Astrocyte of the cerebellum (primary cell): ENCODE results near the gene NCOA1.

Experiments
- DNase-seq: peaks from one replicate; pipeline ENCODE4 v3.0.0-alpha.2; 2011; ENCODE audit warnings: low read depth
- H3K4me3 ChIP-seq: 2 replicates; pipeline ENCODE4 v1.5.1; 2011; ENCODE audit warnings: mild to moderate bottlenecking, low read depth, low read length, moderate library complexity
- in situ Hi-C: cut with HindIII; loops from 2 replicates; pipeline ENCODE4 v1.10.0; 2017; ENCODE audit warnings: low sequenced_read_pairs
- TF ChIP-seq, protein P1 (sequence below): IDR thresholded peaks from 2 replicates; pipeline ENCODE4 v1.5.1; 2012; ENCODE audit warnings: low read length, low read depth, moderate library complexity, mild to moderate bottlenecking; ENCODE audit errors: missing control alignments

Gene NCOA1

GRCh38 chr2:24742730-24743129 lies 251.7 kb downstream of the NCOA1 start:
- in situ Hi-C loops = no loop called here
- no peak overlapping the region for H3K4me3 ChIP-seq
- TF ChIP-seq, protein P1, sequence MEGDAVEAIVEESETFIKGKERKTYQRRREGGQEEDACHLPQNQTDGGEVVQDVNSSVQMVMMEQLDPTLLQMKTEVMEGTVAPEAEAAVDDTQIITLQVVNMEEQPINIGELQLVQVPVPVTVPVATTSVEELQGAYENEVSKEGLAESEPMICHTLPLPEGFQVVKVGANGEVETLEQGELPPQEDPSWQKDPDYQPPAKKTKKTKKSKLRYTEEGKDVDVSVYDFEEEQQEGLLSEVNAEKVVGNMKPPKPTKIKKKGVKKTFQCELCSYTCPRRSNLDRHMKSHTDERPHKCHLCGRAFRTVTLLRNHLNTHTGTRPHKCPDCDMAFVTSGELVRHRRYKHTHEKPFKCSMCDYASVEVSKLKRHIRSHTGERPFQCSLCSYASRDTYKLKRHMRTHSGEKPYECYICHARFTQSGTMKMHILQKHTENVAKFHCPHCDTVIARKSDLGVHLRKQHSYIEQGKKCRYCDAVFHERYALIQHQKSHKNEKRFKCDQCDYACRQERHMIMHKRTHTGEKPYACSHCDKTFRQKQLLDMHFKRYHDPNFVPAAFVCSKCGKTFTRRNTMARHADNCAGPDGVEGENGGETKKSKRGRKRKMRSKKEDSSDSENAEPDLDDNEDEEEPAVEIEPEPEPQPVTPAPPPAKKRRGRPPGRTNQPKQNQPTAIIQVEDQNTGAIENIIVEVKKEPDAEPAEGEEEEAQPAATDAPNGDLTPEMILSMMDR = no peak
- no peak for DNase-seq

GRCh38 chr2:24743924-24744323 lies 252.9 kb downstream of the NCOA1 start:
- no peak for DNase-seq
- TF ChIP-seq, protein P1 = no peak
- in situ Hi-C loops = no loop called here
- H3K4me3 ChIP-seq = no peak overlapping the region

GRCh38 chr2:24744356-24744755 lies 253.3 kb downstream of the NCOA1 start:
- in situ Hi-C loops = no loop called here
- no peak overlapping the region for H3K4me3 ChIP-seq
- TF ChIP-seq, protein P1 = no peak
- DNase-seq = no peak

DNA sequence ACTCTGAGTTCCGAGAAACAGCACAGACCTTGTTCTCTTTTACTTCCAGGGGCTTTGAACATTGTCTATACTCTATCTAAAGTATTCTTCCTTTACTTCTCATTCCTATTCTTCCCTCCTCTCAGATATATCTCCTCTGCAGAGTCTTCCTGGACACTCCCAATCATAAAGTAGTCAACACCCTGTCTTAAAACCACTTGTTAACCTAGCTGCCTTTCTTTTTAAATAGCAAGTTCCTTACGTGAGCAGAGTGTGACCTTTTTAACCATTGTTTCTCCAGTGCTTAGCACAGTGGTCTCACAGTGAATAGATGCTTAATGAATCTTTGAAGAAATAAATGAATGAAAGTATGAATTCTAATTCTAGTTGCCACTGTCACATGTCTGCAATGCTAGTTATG lies 254.8 kb downstream of the NCOA1 start:
- H3K4me3 ChIP-seq = no peak overlapping the region
- in situ Hi-C loops = no loop called here
- DNase-seq = no peak

DNA sequence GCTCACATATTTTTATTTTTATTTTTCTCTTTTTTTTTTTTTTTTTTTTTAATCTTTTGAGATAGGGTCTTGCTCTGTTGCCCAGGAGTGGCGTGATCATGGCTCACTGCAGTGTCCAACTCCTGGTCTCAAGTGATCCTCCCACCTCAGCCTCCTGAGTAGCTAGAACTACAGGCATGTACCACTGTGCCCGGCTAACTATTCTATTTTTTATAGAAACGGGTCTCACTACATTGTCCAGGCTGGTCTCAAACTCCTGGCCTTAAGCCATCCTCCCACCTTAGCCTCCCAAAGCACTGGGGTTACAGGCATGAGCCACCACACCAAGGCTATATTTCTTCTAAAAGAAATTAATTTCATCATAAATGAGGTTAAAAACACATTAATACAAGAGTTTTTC lies 256.2 kb downstream of the NCOA1 start:
- in situ Hi-C loops = no loop called here
- TF ChIP-seq, protein P1 = no peak

More for the DNA sequence above, 254.8 kb downstream of the NCOA1 start:
- TF ChIP-seq, protein P1 = no peak

DNA sequence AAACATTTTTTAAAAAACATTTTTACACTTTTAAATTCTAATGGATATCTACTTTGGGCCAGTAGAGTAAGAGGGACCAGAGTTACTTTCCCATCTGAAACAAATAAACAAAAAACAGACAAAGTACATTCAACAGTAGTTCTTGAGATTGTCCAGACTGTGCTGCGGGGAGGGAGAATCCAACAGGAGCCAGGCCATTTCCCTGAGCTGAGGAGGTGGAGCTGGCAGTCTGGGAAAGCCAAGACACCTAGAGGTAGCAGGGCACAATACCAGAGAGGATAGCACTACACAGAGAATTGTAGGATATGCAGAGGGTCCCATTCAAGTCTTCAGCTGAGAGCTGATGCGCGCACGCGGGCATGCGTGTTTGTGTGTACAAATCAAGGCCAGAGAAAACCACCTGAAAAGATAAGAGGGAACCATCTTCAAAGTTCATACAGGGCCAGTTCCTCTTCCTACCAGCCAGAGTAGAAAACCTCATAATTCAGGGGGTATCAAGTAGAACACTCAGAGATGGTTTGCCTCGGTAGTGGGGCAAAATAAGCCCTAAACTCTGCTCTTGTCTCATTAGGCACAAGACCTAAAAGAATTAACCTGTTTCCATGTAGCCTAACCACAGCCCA lies 258.1 kb downstream of the NCOA1 start:
- no peak for DNase-seq
- in situ Hi-C loops = no loop called here
- TF ChIP-seq, protein P1 = no peak
- no peak overlapping the region for H3K4me3 ChIP-seq

More for the DNA sequence above, 256.2 kb downstream of the NCOA1 start:
- DNase-seq = no peak
- H3K4me3 ChIP-seq = no peak overlapping the region
